ENCODE data around the gene GTF2H3.

GTF2H3 gene

DNA sequence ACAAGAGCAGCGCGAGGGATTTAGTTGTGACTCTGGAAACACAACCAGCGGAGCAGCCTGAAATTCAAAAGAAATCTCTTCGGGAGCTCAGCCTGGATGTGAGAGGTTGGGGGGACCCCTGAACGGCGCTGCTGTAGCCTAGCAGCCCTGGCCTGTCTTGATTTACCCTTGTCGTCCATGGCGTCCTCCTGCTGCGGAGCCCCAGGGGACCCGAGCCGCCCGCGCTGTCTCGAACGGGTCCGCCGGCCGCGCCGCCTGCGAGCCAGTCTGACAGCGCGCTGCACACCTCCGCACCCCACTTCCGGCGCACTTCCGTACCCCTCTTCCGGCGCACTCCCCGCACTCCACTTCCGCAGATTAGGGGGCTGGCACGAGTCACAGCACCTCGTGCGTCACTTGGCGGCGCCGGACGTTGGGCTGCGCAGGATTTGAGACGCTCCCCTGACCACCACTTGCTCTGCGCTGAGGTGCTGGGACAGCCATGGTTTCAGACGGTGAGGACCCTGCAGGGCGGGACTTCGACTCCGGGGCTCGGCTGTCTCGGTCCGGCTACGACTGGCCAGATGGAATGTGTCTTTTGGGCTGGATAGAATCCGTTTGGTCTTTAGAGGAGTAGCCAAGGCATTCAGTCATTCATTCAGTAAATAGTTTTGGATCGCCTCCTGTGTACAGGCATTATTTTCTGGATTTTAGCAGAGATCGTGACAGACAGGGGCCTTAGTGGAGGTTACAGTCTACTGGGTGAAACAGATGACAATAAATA, at the start of gene GTF2H3, which contains the start of gene EIF2B1:
TSS of gene GTF2H3 (plus strand) at position 451 of the 763 bp plus-strand sequence. CDS start at position 482, 31 bp downstream.
TSS of gene EIF2B1 (minus strand) at position 308 of the 763 bp plus-strand sequence. CDS start at position 179, 129 bp downstream.
- TF ChIP-seq, protein P1, sequence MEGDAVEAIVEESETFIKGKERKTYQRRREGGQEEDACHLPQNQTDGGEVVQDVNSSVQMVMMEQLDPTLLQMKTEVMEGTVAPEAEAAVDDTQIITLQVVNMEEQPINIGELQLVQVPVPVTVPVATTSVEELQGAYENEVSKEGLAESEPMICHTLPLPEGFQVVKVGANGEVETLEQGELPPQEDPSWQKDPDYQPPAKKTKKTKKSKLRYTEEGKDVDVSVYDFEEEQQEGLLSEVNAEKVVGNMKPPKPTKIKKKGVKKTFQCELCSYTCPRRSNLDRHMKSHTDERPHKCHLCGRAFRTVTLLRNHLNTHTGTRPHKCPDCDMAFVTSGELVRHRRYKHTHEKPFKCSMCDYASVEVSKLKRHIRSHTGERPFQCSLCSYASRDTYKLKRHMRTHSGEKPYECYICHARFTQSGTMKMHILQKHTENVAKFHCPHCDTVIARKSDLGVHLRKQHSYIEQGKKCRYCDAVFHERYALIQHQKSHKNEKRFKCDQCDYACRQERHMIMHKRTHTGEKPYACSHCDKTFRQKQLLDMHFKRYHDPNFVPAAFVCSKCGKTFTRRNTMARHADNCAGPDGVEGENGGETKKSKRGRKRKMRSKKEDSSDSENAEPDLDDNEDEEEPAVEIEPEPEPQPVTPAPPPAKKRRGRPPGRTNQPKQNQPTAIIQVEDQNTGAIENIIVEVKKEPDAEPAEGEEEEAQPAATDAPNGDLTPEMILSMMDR (IDR thresholded peaks at IDR 0.05; ENCODE audit: borderline replicate concordance, control extremely low read depth, extremely low read depth, insufficient read depth, missing control alignments): no peak
- in situ Hi-C loops (cut with MboI; ENCODE audit: low sequenced_read_pairs, unreplicated experiment): no loop called here

DNA sequence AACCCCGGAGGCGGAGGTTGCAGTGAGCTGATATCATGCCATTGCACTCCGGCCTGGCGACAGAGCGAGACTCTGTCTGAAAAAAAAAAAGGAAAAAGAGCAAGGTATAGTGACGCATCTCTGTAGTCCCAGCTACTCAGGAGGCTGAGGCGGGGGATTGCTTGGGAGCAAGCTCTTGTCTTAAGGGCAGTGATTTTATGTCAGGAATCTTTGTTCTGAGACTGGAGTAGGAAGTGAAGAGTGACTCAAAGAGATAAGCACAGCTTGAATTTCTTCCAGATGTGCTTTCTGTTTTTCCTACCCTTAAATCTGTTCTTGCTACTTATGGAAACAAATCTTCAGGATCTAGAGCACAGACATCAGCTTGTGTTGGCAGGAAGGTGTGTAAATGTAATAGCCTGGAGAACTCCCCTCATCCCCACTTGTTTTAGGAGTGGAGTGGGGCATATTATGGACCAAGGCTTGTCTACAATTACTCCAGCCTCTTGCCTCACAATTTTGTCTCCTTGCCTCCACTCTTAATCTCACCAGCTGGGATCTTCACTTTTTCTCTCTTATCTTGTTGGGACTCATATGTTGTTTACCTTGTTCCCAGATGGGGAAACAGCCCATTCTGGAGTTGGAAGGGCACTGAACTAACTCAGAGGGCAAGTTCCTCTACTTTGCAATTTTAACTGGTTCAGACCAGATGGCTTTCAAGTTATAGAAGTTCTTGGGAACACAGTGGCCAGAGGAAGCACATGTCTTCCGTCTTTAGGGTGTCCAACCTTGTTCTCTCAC, 41.7 kb upstream of the GTF2H3 start:
- TF ChIP-seq, protein P1 (IDR thresholded peaks at IDR 0.05; ENCODE audit: borderline replicate concordance, control extremely low read depth, extremely low read depth, insufficient read depth, missing control alignments): no peak
- in situ Hi-C loops (cut with MboI; ENCODE audit: low sequenced_read_pairs, unreplicated experiment): loop anchor here (10.0 kb wide), 1 partner anchor 327 kb away; no protein-coding TSS in a partner anchor
- no peak for DNase-seq (ENCODE audit: low spot score)

More for the DNA sequence above, at the start of gene GTF2H3, which contains the start of gene EIF2B1:
- peak; percentile 99 for DNase-seq (ENCODE audit: low spot score)

DNA sequence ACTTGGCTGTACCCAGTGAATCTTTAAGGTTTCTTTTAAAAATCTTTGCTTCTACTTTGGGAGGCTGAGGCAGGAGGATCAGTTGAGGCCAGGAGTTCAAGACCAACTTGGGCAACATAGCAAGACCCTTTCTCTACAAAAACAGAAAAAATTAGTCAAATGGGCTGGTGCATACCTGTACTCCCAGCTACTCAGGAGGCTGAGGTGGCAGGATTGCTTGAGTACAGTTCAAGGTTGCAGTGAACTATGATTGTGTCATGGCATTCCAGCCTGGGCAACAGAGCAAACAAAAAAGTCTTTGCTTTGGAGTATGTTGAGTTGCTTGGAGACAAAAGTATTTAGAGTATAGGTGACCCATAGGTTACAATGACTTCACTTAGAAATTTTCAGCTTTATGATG, 37.9 kb upstream of the GTF2H3 start:
- in situ Hi-C loops (cut with MboI; ENCODE audit: low sequenced_read_pairs, unreplicated experiment): loop anchor here (10.0 kb wide), 1 partner anchor 331 kb away; no protein-coding TSS in a partner anchor
- DNase-seq (ENCODE audit: low spot score): no peak
- TF ChIP-seq, protein P1 (IDR thresholded peaks at IDR 0.05; ENCODE audit: borderline replicate concordance, control extremely low read depth, extremely low read depth, insufficient read depth, missing control alignments): no peak

DNA sequence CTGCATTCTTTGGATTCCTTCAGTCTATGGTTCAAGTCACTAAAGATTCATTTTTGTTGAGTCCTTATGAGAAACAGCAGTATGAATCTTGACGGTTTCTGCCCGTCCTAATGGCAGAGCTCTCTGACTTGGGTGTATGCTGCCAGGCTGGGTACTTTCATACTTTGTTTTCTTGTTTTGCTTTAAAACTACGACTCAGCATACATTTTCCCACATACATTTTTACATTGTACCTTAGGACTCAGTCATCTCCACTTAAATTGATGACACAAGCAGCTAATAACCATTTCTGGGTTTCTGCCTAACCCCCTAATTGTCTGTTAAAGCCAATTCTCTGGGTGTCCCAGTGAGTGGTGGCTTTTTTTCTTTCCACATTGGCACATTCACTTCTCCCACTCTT, 36.5 kb upstream of the GTF2H3 start:
- in situ Hi-C loops (cut with MboI; ENCODE audit: low sequenced_read_pairs, unreplicated experiment): loop anchor here (10.0 kb wide), 1 partner anchor 332 kb away; no protein-coding TSS in a partner anchor
- TF ChIP-seq, protein P1 (IDR thresholded peaks at IDR 0.05; ENCODE audit: borderline replicate concordance, control extremely low read depth, extremely low read depth, insufficient read depth, missing control alignments): no peak
- no peak for DNase-seq (ENCODE audit: low spot score)

DNA sequence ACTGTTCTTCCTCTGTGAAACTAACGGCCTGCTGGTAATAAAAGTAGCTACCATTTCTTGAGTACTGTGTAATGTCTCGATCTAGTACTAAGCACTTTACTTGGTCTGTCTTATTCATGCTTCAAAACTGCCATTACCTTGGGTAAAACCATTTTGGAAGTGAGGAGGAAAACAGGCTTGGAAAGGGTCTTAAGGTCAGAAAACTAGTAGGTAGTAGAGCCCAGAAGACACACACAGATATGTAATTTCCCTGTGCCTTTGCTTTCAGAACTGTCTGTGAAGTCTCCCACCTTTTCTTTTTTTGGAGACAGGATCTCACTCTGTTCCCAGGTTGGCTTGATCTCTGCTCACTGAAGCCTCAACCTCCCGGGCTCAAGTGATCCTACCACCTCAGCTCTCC, 35.1 kb upstream of the GTF2H3 start:
- DNase-seq (ENCODE audit: low spot score): no peak
- TF ChIP-seq, protein P1 (IDR thresholded peaks at IDR 0.05; ENCODE audit: borderline replicate concordance, control extremely low read depth, extremely low read depth, insufficient read depth, missing control alignments): no peak
- in situ Hi-C loops (cut with MboI; ENCODE audit: low sequenced_read_pairs, unreplicated experiment): loop anchor here (10.0 kb wide), 1 partner anchor 334 kb away; no protein-coding TSS in a partner anchor

DNA sequence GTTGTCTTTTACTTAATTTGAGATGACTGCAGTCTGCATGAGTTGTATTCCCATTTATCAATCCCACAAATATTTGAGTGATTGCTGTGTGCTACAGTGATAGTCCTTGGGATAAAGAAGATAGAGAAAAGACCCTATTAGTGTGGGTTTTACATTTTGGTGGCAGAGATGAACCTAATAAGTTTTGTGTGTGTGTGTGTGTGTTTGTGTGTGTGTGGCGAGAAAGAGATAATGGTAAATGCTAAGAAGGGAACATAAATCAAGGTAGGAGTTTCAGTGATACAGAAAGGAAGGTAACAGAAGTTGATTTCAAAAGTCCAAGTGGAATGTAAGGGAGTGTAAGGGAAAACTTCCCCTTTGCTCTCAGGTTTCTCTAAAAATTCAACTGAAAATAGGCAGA, 34.3 kb upstream of the GTF2H3 start:
- TF ChIP-seq, protein P1 (IDR thresholded peaks at IDR 0.05; ENCODE audit: borderline replicate concordance, control extremely low read depth, extremely low read depth, insufficient read depth, missing control alignments): no peak
- in situ Hi-C loops (cut with MboI; ENCODE audit: low sequenced_read_pairs, unreplicated experiment): loop anchor here (10.0 kb wide), 1 partner anchor 335 kb away; no protein-coding TSS in a partner anchor
- DNase-seq (ENCODE audit: low spot score): no peak
